ENCODE measurements around the gene SELENOI.
A peak's percentile ranks its signal among the peaks of the same experiment; 100 is the strongest.
"Not testable (repeated sequence)": the region's sequence is repeated elsewhere in the genome, so short reads cannot be mapped to it uniquely, and the experiment has no call there.

The SELENOI gene

GRCh38 chr2:26344581-26345282, 1.2 kb upstream of the SELENOI start:
- peaks cover 7% of the 10 kb centered on the region for H3K36me3 Mint-ChIP-seq
- ATAC-seq, result no peak
- peak overlapping the region; percentile 99 for H3K4me3 Mint-ChIP-seq
- H3K27ac Mint-ChIP-seq, result peak overlapping the region; percentile 95
- H3K9me3 Mint-ChIP-seq, result no peaks in the 10 kb centered on the region
- H3K4me1 Mint-ChIP-seq, result peaks cover 29% of the 10 kb centered on the region
- H3K27me3 Mint-ChIP-seq, result no peaks in the 10 kb centered on the region

- Mint-ChIP-seq H3K4me1 (peaks cover 29% of the 10 kb centered on the region), H3K36me3 (peaks cover 7% of the 10 kb centered on the region), H3K4me3 (peak overlapping the region; percentile 99), H3K9me3 (no peaks in the 10 kb centered on the region), H3K27me3 (no peaks in the 10 kb centered on the region), H3K27ac (peak overlapping the region; percentile 95)
- no peak for ATAC-seq
Measured at GRCh38 chr2:26345283-26345544, 729 bp upstream of the SELENOI start.

GRCh38 chr2:26346454-26347053, 611 bp downstream of the SELENOI start, which contains the start of gene ADGRF3:
Gene ADGRF3, minus strand, starts transcription at chr2:26346789. Its CDS starts 555 bp downstream, at chr2:26346234.
- ATAC-seq, result peak; percentile 14
- H3K27me3 Mint-ChIP-seq, result no peaks in the 10 kb centered on the region
- peak within 1 kb of the TSS; percentile 99 for H3K4me3 Mint-ChIP-seq
- peak within 1 kb of the TSS; percentile 95 for H3K27ac Mint-ChIP-seq
- H3K36me3 Mint-ChIP-seq, result peaks cover 11% of the 10 kb centered on the region
- no peaks in the 10 kb centered on the region for H3K9me3 Mint-ChIP-seq
- peaks cover 38% of the 10 kb centered on the region for H3K4me1 Mint-ChIP-seq

GRCh38 chr2:26347286-26347865, 1.4 kb downstream of the SELENOI start:
- H3K27ac Mint-ChIP-seq, result peak overlapping the region; percentile 95
- H3K36me3 Mint-ChIP-seq, result peaks cover 18% of the 10 kb centered on the region
- H3K4me1 Mint-ChIP-seq, result peaks cover 46% of the 10 kb centered on the region
- no peaks in the 10 kb centered on the region for H3K27me3 Mint-ChIP-seq
- no peaks in the 10 kb centered on the region for H3K9me3 Mint-ChIP-seq
- ATAC-seq, result no peak
- H3K4me3 Mint-ChIP-seq, result peak overlapping the region; percentile 99

GRCh38 chr2:26349690-26350089, 3.7 kb downstream of the SELENOI start:
- no peak overlapping the region for H3K4me3 Mint-ChIP-seq

GRCh38 chr2:26351375-26352090, 5.6 kb downstream of the SELENOI start:
- Mint-ChIP-seq H3K36me3 (peaks cover 35% of the 10 kb centered on the region), H3K4me1 (peaks cover 58% of the 10 kb centered on the region), H3K27me3 (no peaks in the 10 kb centered on the region), H3K9me3 (no peaks in the 10 kb centered on the region), H3K27ac (no peak overlapping the region), H3K4me3 (no peak overlapping the region)
- no peak for ATAC-seq

More at GRCh38 chr2:26349690-26350089, 3.7 kb downstream of the SELENOI start:
- ATAC-seq, result no peak
- peaks cover 47% of the 10 kb centered on the region for H3K4me1 Mint-ChIP-seq
- H3K27me3 Mint-ChIP-seq, result no peaks in the 10 kb centered on the region
- H3K9me3 Mint-ChIP-seq, result no peaks in the 10 kb centered on the region
- H3K36me3 Mint-ChIP-seq, result peaks cover 28% of the 10 kb centered on the region
- H3K27ac Mint-ChIP-seq, result no peak overlapping the region

GRCh38 chr2:26352892-26353291, 6.9 kb downstream of the SELENOI start:
- Mint-ChIP-seq H3K4me1 (peaks cover 59% of the 10 kb centered on the region), H3K4me3 (no peak overlapping the region), H3K27me3 (no peaks in the 10 kb centered on the region), H3K9me3 (no peaks in the 10 kb centered on the region), H3K36me3 (peaks cover 48% of the 10 kb centered on the region), H3K27ac (no peak overlapping the region)
- ATAC-seq, result no peak

- H3K4me1 Mint-ChIP-seq, result peaks cover 65% of the 10 kb centered on the region
- H3K9me3 Mint-ChIP-seq, ATAC-seq, H3K4me3 Mint-ChIP-seq, H3K27ac Mint-ChIP-seq, H3K27me3 Mint-ChIP-seq: not testable (repeated sequence)
- H3K36me3 Mint-ChIP-seq, result peaks cover 44% of the 10 kb centered on the region
Measured at GRCh38 chr2:26354469-26354868, 8.5 kb downstream of the SELENOI start.

GRCh38 chr2:26355038-26355995, 9.4 kb downstream of the SELENOI start:
- H3K27me3 Mint-ChIP-seq, result no peaks in the 10 kb centered on the region
- no peaks in the 10 kb centered on the region for H3K9me3 Mint-ChIP-seq
- no peak overlapping the region for H3K27ac Mint-ChIP-seq
- H3K4me3 Mint-ChIP-seq, result no peak overlapping the region
- peaks cover 44% of the 10 kb centered on the region for H3K36me3 Mint-ChIP-seq
- ATAC-seq, result no peak
- H3K4me1 Mint-ChIP-seq, result peaks cover 69% of the 10 kb centered on the region

GRCh38 chr2:26356111-26356510, 10.2 kb downstream of the SELENOI start:
- H3K27ac Mint-ChIP-seq, result no peak overlapping the region
- H3K4me1 Mint-ChIP-seq, result peaks cover 71% of the 10 kb centered on the region
- no peak for ATAC-seq
- H3K27me3 Mint-ChIP-seq, result no peaks in the 10 kb centered on the region
- H3K36me3 Mint-ChIP-seq, result peaks cover 44% of the 10 kb centered on the region
- no peak overlapping the region for H3K4me3 Mint-ChIP-seq
- H3K9me3 Mint-ChIP-seq, result no peaks in the 10 kb centered on the region

GRCh38 chr2:26356771-26357170, 10.8 kb downstream of the SELENOI start:
- Mint-ChIP-seq H3K4me1 (peaks cover 65% of the 10 kb centered on the region), H3K9me3 (no peaks in the 10 kb centered on the region), H3K27me3 (no peaks in the 10 kb centered on the region), H3K36me3 (peaks cover 38% of the 10 kb centered on the region), H3K27ac (no peak overlapping the region), H3K4me3 (no peak overlapping the region)
- no peak for ATAC-seq

GRCh38 chr2:26359886-26360473, 14.0 kb downstream of the SELENOI start:
- no peak for ATAC-seq
- H3K36me3 Mint-ChIP-seq, result peaks cover 23% of the 10 kb centered on the region
- no peak overlapping the region for H3K4me3 Mint-ChIP-seq
- no peaks in the 10 kb centered on the region for H3K9me3 Mint-ChIP-seq
- no peak overlapping the region for H3K27ac Mint-ChIP-seq
- H3K27me3 Mint-ChIP-seq, result no peaks in the 10 kb centered on the region
- peaks cover 52% of the 10 kb centered on the region for H3K4me1 Mint-ChIP-seq

- H3K27me3 Mint-ChIP-seq, result no peaks in the 10 kb centered on the region
- H3K27ac Mint-ChIP-seq, result no peak overlapping the region
- no peaks in the 10 kb centered on the region for H3K9me3 Mint-ChIP-seq
- ATAC-seq, result no peak
- H3K4me1 Mint-ChIP-seq, result peaks cover 22% of the 10 kb centered on the region
- peaks cover 13% of the 10 kb centered on the region for H3K36me3 Mint-ChIP-seq
- H3K4me3 Mint-ChIP-seq, result no peak overlapping the region
Measured at GRCh38 chr2:26363323-26363722, 17.4 kb downstream of the SELENOI start.

- Mint-ChIP-seq H3K36me3 (peaks cover 19% of the 10 kb centered on the region), H3K4me3 (no peak overlapping the region), H3K9me3 (no peaks in the 10 kb centered on the region), H3K27ac (no peak overlapping the region), H3K27me3 (no peaks in the 10 kb centered on the region), H3K4me1 (peaks cover 17% of the 10 kb centered on the region)
- ATAC-seq, result no peak
Measured at GRCh38 chr2:26363958-26364357, 18.0 kb downstream of the SELENOI start.
